Liver (tissue), 9 donors: ENCODE data around the gene TRPV4. TPM values are rescaled to one million over a fixed set of nuclear protein-coding genes. Genes with fewer than 3 reads are reported as not detected.

Source experiments
- DNase-seq: peaks from one replicate; pipeline ENCODE4 v3.0.0-alpha.2; 2017; ENCODE audit warnings: low spot score
- H3K27ac ChIP-seq, 2 donors: one replicate each; pipeline ENCODE4 v1.7.0; 2013; ENCODE audit warnings: inconsistent platforms in 2 of 2, low read length in 2 of 2, control low read depth in 1 of 2, low read depth in 1 of 2, mild to moderate bottlenecking in 1 of 2
- H3K27me3 ChIP-seq, 4 donors: one replicate each; pipeline versions ENCODE4 v1.6.1 to v1.7.0; 2013; ENCODE audit warnings: low read length in 3 of 4, inconsistent platforms in 1 of 4, mild to moderate bottlenecking in 1 of 4, moderate library complexity in 1 of 4; ENCODE audit not compliant: control insufficient read depth in 4 of 4, insufficient read depth in 4 of 4
- H3K36me3 ChIP-seq, 4 donors: one replicate each; pipeline versions ENCODE4 v1.6.1 to v1.7.0; 2013; ENCODE audit warnings: low read length in 3 of 4, mild to moderate bottlenecking in 3 of 4, low read depth in 1 of 4, moderate library complexity in 1 of 4; ENCODE audit not compliant: control insufficient read depth in 4 of 4, insufficient read depth in 3 of 4
- H3K4me1 ChIP-seq, 4 donors: one replicate each; pipeline versions ENCODE4 v1.6.1 to v1.7.0; 2013; ENCODE audit warnings: low read length in 3 of 4, mild to moderate bottlenecking in 3 of 4, moderate library complexity in 1 of 4; ENCODE audit not compliant: control insufficient read depth in 4 of 4, insufficient read depth in 4 of 4
- H3K4me3 ChIP-seq, 3 donors: one replicate each; pipeline versions ENCODE4 v1.6.1 to v1.7.0; 2013; ENCODE audit warnings: low read length in 3 of 3, control low read depth in 1 of 3, low read depth in 1 of 3, mild to moderate bottlenecking in 1 of 3
- H3K9ac ChIP-seq, 2 donors: one replicate each; pipeline ENCODE4 v1.7.0; 2013; ENCODE audit warnings: low read length in 2 of 2, mild to moderate bottlenecking in 2 of 2, moderate library complexity in 2 of 2, control low read depth in 1 of 2, low read depth in 1 of 2
- H3K9me3 ChIP-seq, 4 donors: one replicate each; pipeline versions ENCODE4 v1.6.1 to v1.7.0; 2013; ENCODE audit warnings: low read length in 3 of 4; ENCODE audit not compliant: control insufficient read depth in 4 of 4
- EGR1 ChIP-seq, 2 donors: IDR thresholded peaks; 2 replicates each; pipeline ENCODE4 v1.6.1; 2016 to 2018; ENCODE audit warnings: antibody characterized with exemption in 2 of 2, low read depth in 2 of 2
- FOXA1 ChIP-seq: IDR thresholded peaks from 2 replicates; pipeline ENCODE4 v1.6.1; 2016; ENCODE audit warnings: antibody characterized with exemption
- FOXA2 ChIP-seq: IDR thresholded peaks from 2 replicates; pipeline ENCODE4 v1.6.1; 2016; ENCODE audit warnings: antibody characterized with exemption
- GABPA ChIP-seq, 2 donors: IDR thresholded peaks in 1 of 2; conservative IDR thresholded peaks in 1 of 2; 2 replicates each; pipeline ENCODE4 v1.6.1; 2016; ENCODE audit warnings: antibody characterized with exemption in 2 of 2, mild to moderate bottlenecking in 1 of 2, moderate library complexity in 1 of 2
- HNF4A ChIP-seq, 2 donors: conservative IDR thresholded peaks; 2 replicates each; pipeline ENCODE4 v1.6.1; 2016; ENCODE audit warnings: antibody characterized with exemption in 2 of 2, mild to moderate bottlenecking in 2 of 2
- JUND ChIP-seq, 2 donors: IDR thresholded peaks; 2 replicates each; pipeline ENCODE4 v1.6.1; 2016; ENCODE audit warnings: antibody characterized with exemption in 2 of 2
- NR2F2 ChIP-seq: IDR thresholded peaks from 2 replicates; pipeline ENCODE4 v1.6.1; 2016; ENCODE audit warnings: antibody characterized with exemption
- REST ChIP-seq: IDR thresholded peaks from 2 replicates; pipeline ENCODE4 v1.6.1; 2016; ENCODE audit warnings: antibody characterized with exemption, mild to moderate bottlenecking
- RXRA ChIP-seq, 2 donors: IDR thresholded peaks; 2 replicates each; pipeline ENCODE4 v1.6.1; 2017 to 2018; ENCODE audit warnings: antibody characterized with exemption in 2 of 2, mild to moderate bottlenecking in 1 of 2
- SP1 ChIP-seq: IDR thresholded peaks from 2 replicates; pipeline ENCODE4 v1.6.1; 2018; ENCODE audit warnings: antibody characterized with exemption, mild to moderate bottlenecking
- TAF1 ChIP-seq: conservative IDR thresholded peaks from 2 replicates; pipeline ENCODE4 v1.6.1; 2016; ENCODE audit warnings: antibody characterized with exemption, mild to moderate bottlenecking
- YY1 ChIP-seq: IDR thresholded peaks from 2 replicates; pipeline ENCODE4 v1.6.1; 2016; ENCODE audit warnings: antibody characterized with exemption, mild to moderate bottlenecking
- ZBTB33 ChIP-seq: IDR thresholded peaks from 2 replicates; pipeline ENCODE4 v1.6.1; 2016; ENCODE audit warnings: antibody characterized with exemption
- WGBS: extraction: QIAGEN DNeasy Blood & Tissue Kit; methylation state at CpG from one replicate; pipeline ENCODE4 v1.1.7; 2013; 5-methylcytosine and 5-hydroxymethylcytosine counted together
- polyA plus RNA-seq, 2 donors: library from polyadenylated mRNA; stranded (reverse) in 1 of 2; unstranded in 1 of 2; fragments of 200-250 nt in 1 of 2; fragments of >200 nt in 1 of 2; fragmentation: Nextera tagmentation in 1 of 2; extraction: Ambion mirVana in 1 of 2; gene quantifications; one replicate each; pipeline versions ENCODE4 v1.2.1 to v1.2.3, GENCODE V29; 2013 to 2015
- total RNA-seq, 2 donors: library from RNA; depleted of rRNA; stranded (reverse); fragments of >200 nt; gene quantifications; one replicate each; pipeline ENCODE4 v1.2.3, GENCODE V29; 2014
- TF ChIP-seq, protein P1 (sequence below): IDR thresholded peaks from 2 replicates; pipeline ENCODE4 v1.6.1; 2016; ENCODE audit warnings: antibody characterized with exemption
- donor health status: healthy.
- donor health status: healthy.
- donor health status: healthy.
- donor health status: healthy.
- donor health status: healthy.

TRPV4 gene
- total and polyA plus RNA-seq, 4 donors: 1.3 to 9.6 (median 3.9) TPM

DNA sequence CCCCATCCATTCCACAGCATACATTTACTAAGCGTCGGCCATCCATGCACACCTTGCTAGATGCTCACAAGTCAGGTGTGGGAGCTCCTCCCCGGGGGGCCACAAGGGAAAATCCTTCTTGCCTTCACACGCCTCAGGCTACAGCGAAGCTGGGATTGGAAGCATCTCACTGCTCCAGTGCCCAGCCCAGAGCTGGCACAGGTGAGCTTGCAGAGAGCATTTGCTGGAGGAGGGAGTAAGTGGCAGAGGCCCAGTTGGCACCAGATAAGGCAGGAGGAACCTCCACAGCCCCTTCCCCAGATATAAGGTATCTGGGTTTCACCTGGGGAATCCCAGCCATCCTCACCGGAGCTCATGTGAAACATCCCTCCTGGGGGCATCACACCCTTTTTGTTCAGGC, 1.8 kb downstream of the TRPV4 start:
- Histone ChIP-seq H3K9ac (no peak overlapping the region), H3K36me3 (no peaks in the 10 kb centered on the region), H3K4me1 (peaks cover 8 to 43% (median 37%) of the 10 kb centered on the region in 4 donors), H3K4me3 (no peak overlapping the region), H3K27ac (peak overlapping the region; percentile 8 to 48), H3K27me3 (no peaks in the 10 kb centered on the region), H3K9me3 (no peaks in the 10 kb centered on the region)
- TF ChIP-seq JUND (IDR thresholded peaks at IDR 0.05) (no peak), TAF1 (no peak), GABPA (IDR thresholded peaks at IDR 0.05 in 1 of 2, conservative IDR thresholded peaks at IDR 0.05 in 1 of 2) (no peak)
- 58% methylated on average over 6 of the region's 6 CpGs for WGBS
- DNase-seq: no peak

- Histone ChIP-seq H3K9ac (no peak overlapping the region), H3K27me3 (no peaks in the 10 kb centered on the region), H3K9me3 (no peaks in the 10 kb centered on the region), H3K4me1 (peaks cover 8 to 43% (median 37%) of the 10 kb centered on the region in 4 donors), H3K27ac (peak overlapping the region; percentile 27 to 48), H3K4me3 (no peak overlapping the region), H3K36me3 (no peaks in the 10 kb centered on the region)
- no peak for DNase-seq
- TF ChIP-seq TAF1: no peak
- no peak for TF ChIP-seq FOXA2
- no peak for TF ChIP-seq RXRA (IDR thresholded peaks at IDR 0.05)
- no peak for TF ChIP-seq EGR1 (IDR thresholded peaks at IDR 0.05; ENCODE audit: low read depth in 2 of 2)
- no peak for TF ChIP-seq GABPA (IDR thresholded peaks at IDR 0.05 in 1 of 2, conservative IDR thresholded peaks at IDR 0.05 in 1 of 2)
- TF ChIP-seq, protein P1, sequence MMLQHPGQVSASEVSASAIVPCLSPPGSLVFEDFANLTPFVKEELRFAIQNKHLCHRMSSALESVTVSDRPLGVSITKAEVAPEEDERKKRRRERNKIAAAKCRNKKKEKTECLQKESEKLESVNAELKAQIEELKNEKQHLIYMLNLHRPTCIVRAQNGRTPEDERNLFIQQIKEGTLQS: no peak
- no peak for TF ChIP-seq NR2F2
- no peak for TF ChIP-seq JUND (IDR thresholded peaks at IDR 0.05)
- TF ChIP-seq ZBTB33: no peak
- no peak for TF ChIP-seq REST
- TF ChIP-seq SP1: no peak
- TF ChIP-seq YY1: no peak
- no peak for TF ChIP-seq FOXA1
- no peak for TF ChIP-seq HNF4A (conservative IDR thresholded peaks at IDR 0.05)
- 32% methylated on average over 2 of the region's 2 CpGs for WGBS
Measured at GRCh38 chr12:109830718-109831117, 2.5 kb downstream of the TRPV4 start.
